GM21786 (cell line): ENCODE data around the gene TRAPPC10.

Source experiments
- ATAC-seq: cut with Tn5 transposase; IDR thresholded peaks from one replicate; pipeline ENCODE4 v1.9.1; 2021; ENCODE audit not compliant: unreplicated experiment

The TRAPPC10 gene

DNA sequence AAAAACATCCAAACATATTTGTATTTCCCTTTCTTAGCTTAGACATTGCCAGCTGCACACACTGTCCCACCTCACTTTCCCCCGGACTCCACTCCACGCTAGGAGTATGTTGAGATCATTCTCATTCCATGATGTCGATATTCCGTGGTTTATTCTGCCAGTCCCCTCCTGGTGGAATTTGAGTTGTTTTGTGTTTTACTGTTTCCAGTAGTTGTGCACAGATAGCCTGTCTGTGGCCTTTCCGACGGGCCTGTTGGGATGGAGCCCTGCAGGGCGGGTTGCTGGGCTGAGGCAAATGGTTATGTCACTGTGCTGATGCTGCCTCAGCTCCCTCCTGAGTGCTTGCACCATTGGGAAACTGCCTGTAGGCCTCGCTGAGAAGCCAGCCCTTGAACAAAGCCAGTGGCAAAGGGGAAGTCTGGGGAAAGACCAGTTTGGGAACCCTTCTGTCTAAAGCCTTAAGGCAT, 12.8 kb downstream of the TRAPPC10 start:
- no peak for ATAC-seq

DNA sequence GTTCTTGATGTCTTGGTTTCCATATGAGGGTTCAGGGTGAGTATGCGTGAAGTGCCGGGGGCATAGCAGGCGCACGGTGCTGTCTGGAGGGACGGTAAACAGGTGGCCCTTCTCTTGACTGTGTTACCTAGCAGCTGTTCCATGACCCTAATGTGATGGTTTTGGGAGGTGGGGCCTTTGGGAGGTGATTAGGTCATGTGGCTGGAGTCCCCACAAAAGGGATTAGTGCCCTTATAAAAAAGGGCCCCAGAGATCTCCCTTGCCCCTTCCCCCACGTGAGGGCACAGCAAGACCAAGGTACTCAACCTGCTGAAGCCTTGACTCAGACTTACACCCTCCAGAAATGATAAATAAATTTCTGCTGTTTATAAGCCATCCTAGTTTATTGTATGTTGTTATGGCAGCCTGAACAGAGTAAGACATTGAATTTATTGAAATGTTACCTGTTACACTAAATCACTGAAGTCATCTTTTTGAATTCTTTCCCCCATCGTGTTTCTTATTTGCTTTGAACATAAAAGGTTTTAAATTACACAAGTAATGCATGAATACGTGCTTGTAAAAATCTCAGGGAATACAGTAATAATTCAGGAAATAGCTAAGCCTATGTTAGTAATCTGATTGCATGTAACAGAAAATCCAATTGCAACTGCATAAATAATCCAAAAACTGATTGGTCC, 15.6 kb downstream of the TRAPPC10 start:
- ATAC-seq = no peak

DNA sequence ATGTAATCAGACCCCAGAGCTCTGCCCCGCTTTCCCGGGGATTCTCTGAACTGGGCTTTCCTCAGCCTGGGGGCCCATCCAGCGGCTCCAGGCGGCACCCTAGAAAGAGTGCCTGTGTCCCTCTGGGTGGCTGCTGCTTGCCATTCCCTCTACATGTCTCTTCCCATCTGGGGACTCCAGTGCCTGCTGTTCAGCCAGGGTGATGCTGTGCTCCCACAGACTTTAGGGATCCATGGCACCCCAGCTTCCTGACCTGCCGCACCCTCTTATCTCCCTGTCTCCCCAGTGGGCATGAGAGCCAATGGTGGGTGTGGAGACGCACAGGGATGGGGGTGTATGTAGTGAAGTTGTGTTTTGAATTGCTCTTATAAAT, 16.2 kb downstream of the TRAPPC10 start:
- no peak for ATAC-seq

DNA sequence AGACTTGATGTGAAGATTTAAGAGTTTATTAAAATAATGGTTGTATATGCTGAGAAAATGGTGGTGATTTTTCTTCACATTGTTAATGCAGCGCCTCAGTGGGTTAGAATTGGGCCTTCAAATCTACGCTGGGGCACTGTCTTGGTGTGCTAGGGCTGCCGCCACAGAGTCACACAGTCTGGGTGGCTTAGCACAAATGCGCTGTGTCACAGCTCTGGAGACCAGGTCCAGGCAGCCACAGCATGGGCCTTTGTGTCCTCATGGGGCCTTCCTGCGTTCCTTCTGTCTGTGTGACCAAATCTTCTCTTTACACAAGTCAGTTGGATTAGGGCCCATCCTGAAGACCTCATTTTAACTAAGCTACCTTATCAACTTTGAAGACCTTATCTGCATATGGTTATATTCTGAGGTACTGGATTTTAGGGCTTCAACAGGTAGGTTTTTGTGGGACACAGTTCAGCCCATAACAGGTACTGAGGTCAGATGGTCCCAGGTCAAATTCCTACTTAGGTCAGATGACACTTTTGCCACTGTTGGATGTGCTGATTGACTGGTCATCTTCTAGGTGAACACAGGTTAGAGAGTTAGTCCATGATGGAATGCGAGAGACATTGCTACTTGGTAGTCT, 17.5 kb downstream of the TRAPPC10 start:
- no peak for ATAC-seq

DNA sequence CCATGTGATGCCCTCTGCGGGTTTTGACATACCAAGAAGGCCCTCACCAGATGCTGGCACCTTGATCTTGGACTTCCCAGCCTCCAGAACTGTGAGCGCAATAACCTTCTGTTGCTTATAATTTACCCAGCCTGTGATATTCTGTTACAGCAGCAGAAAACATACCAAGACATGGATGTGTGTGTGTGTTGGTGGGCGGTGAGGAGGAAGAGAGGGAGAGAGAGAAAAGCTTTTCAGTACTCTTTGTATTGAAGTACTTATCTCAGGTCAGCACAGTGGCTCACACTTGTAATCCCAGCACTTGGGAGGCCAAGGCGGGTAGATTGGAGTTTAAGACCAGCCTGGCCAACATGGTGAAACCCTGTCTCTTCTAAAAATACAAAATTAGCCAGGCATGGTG, 23.1 kb downstream of the TRAPPC10 start:
- no peak for ATAC-seq

DNA sequence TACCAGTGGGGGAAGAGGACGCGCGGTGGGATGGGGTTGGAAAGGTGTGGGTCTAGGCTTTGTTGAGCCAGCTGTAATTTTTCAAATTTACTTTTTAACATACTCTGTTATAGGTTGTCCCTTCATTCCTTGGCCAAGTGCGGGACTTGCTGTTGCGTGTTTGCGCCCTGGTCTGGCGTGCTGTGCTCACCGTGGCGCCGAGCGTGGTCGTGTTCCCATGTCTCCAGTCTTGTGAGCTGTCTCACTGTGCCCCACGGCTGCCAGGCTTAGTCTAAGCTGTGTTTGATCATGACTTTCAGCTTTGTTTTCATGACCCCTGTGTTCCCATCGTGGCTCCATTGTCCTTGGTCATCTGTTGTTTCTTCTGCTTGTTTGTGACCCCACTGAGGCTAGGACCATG, 26.0 kb downstream of the TRAPPC10 start:
- ATAC-seq = no peak

DNA sequence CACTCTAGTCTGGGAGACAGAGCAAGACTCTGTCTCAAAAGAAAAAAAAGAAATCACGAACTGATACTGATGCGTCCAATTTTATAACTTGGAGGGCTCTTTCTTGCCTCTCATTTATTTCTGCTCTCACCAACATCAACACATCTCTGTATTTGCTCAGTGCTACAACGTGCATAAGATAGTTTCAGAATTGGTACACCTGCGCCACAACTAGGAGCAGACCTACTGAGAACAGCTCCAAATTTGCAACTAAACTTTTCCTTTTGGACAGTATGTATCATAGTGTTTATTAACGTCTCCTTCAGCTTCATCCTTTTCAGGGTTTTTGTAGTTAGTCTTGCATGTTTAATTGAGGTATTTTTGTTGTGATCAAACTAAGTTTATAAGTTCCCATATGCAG, 27.7 kb downstream of the TRAPPC10 start:
- no peak for ATAC-seq

DNA sequence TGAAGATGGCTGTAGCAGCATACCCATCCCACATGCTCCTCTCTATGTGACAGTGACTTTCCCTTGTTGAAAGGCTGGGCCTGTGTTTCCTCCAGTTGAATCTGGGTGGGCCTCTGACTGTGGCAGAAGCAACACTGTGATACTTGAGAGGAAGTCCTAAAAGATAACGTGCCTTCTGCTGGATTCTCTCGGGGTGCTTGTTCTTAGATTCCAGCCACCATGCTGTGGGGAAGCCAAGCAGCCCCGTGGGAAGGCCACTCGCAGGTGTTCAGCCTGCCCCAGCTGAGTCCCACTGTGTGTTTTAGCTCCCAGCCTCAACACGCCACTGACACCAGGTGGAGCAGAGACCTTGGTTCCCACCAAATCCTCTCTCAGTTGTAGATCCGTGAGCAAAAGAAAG, 31.5 kb downstream of the TRAPPC10 start:
- ATAC-seq = no peak

DNA sequence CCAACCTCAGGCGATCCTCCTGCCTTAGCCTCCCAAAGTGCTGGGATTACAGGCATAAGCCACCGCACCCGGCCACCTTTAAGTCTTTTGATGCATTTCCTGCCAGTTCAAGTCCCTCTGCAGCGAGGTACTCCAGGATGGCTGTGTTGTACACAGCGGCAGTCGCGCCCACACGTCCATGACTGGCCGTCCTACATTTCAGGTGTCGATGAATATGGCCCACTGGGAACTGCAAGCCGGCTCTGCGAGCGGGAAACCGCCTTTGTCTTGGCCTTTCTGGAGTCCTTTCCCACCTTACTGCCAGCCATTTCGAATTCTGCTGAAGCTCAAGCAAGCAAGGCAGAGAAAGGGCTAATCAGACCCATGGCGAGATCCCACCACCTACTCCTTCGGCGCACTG, 34.6 kb downstream of the TRAPPC10 start:
- ATAC-seq = no peak

DNA sequence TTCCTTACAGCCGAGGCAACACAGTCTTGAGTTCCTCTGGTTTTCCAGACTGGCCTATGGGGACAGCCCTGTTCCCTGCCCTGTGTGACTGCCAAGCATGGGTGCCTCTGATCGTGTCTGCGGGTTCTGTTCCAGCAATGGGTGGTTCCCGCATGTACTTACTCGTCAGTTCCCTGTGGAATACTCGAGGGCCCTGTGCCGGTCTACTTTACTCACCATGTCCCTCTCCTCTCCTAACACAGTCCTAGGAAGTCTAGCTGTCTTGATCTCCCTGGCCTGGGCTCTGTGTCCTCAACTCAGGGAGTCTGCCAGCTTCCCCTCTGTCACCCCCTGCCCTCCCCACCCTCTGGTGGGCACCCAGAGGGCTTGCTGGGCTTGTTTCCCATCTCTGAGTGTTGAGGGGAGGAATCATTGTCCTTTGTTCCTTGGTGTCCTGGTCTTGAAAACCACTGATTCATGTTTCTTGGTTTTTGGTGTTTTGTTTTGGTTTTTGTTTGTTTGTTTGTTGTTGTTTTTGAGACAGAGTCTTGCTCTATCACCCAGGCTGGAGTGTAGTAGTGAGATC, 36.0 kb downstream of the TRAPPC10 start:
- ATAC-seq = no peak

DNA sequence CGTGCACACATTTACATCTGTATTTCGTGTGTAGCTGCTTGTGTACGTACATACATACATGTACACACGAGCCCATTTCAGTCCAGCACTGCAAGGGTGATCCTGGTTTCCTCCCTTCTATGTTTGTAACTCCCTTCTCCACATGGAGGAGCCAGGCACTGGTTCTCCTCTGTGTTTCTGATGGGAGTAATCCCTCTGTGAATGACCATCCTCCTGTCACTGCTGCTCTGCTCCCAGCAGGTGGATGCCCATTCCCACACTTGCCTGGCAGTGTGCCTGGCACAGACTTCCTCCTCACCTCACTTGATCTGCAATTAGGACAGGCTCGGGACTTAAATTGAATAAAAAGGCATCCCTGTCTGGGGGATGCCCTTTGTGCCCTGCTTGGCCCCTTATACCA, 37.1 kb downstream of the TRAPPC10 start:
- no peak for ATAC-seq

DNA sequence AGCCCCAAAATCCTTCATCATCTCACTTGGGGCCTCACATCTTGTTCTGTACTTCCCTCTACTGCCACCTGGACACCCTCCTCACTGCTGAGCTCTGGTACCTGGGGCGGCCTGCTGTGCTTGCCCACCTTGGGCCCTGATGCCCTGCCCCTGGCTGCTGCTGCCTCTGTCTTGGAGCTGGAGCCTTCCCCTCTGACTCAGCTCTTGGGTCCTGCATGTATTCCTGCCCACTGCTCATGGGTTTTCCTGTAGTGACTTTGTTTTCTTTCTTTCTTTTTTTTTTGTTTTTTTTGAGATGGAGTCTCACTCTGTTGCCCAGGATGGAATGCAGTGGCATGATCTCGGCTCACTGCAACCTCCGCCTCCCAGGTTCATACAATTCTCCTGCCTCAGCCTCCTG, 37.5 kb downstream of the TRAPPC10 start:
- ATAC-seq = no peak

DNA sequence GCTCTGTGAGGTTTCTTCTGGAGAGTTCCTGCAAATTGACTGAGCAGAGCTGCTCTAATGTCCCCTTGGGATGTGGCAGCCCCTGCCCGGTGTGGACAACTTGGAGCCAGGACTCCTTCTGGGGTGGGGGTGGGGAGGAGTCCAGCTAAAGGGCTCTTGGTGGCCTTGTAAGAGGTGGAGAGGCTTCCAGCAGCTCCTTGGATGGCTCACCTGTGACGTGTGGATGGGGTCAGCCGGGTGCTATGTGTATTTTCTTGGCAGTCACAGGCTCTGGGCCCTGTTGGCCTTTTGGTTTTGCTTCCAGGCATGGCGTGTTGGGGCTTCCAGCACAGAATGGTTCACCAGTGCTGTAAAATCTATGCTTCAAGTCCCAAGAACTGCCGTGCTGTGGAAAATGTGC, 38.2 kb downstream of the TRAPPC10 start:
- ATAC-seq = no peak

DNA sequence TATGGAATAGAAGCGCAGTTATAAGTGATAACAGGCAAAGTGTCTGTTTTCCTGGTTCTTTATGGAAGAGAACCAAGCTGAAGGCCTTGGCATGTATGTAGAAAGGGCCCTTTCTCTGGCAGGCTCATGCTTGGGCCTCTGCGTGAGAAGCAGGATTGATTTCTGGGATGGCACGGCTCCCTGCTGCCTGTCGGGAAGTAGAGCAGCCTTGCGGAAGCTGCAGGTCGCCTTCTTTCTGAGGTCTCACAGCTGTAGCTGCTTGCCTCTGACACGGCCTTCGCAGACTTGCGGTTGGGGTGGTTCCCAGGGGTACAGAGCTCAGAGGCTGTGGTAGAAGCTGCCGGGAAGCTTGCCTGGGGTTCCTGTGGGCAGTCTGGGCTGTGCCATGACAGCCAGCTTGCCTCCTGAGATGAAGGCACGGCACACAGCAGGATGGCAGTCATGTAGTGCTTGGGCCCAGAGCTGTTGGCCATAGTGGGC, 39.4 kb downstream of the TRAPPC10 start:
- no peak for ATAC-seq

DNA sequence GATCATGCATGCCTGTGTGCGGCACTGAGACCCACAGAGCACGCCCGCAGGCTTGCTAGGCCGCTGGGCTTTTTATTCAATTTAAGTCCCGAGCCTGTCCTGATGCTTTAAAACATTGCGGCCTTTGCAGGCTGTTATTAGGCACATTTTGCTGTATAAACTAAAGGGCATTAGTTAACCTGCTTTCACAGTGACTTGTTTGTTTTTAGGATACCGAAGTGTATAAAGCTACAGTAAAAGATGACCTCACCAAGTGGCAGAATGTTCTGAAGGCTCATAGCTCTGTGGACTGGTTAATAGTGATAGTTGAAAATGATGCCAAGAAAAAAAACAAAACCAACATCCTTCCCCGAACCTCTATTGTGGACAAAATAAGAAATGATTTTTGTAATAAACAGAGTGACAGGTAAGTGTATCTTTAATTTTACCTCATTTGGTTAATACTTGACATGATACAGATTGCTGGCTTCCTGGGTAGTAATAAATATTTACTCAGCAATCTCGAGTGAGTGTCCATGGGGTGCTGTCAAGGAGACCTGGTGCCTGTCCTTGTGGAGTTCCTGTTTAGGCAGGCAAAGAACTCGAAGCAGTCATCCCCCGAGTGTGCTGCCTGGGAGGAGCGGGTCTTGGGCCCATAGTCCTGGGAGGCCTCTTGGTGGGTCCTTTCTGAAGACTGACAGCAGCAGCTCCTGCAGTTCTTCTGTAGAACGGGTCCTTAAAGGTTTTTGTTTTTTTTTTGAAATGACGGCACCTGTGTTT, 40.1 kb downstream of the TRAPPC10 start:
- no peak for ATAC-seq

DNA sequence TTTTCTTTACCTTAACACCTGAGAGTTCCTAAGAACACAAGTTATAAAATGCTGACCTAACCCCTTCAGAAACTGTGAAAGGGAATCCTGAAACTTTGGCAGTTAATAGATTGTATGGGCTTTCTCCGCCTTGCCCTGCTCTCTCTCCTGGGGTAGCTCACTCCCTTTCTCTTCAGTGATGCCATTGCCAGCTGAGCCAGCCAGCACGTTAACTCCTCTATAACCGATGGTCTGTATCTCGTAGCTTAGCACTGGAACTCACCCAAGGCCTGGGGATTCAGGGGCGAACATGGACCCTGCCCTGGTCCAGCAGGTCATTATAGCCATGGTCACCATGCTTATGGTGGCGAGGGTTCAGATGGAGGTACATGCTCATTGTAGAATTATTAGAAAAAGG, 40.7 kb downstream of the TRAPPC10 start:
- no peak for ATAC-seq

DNA sequence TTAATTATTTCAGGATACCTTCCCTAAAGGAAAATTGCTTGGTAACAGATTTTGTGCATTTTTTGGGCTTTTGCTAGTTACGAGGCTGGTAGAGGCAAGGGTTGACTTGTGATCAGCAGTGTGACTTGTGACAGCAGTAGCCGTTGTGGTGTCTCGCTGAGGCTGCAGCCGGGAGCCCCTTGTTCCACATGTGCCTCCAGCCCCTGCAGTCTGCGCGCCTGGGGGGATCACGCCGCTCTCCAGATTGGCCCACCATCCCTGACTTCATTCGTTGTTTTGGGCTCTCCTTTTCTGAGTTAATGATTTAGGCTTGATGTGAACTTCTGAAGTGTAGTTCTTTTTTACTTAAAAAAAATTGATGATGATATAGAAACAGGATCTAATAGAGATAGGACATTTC, 41.5 kb downstream of the TRAPPC10 start:
- ATAC-seq = no peak

DNA sequence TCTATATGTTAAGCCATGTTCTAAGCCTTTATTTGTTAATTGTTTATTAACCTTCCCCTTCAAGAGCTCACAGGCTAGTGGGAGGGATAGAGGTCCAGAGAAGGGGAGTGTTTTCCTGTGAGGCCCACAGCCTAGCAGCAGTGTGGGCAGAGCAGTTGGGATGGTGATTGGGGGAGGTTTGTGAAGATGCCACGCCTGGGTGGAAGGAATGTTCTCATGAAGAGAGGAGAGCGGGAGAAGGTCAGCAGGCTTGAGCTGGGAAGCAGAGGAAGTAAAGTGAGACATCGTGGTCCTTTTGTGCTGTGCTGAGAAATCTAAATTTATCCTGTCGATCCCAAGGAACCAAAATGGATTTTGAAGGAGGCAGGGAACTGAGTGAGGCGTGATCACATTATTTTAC, 42.6 kb downstream of the TRAPPC10 start:
- no peak for ATAC-seq

DNA sequence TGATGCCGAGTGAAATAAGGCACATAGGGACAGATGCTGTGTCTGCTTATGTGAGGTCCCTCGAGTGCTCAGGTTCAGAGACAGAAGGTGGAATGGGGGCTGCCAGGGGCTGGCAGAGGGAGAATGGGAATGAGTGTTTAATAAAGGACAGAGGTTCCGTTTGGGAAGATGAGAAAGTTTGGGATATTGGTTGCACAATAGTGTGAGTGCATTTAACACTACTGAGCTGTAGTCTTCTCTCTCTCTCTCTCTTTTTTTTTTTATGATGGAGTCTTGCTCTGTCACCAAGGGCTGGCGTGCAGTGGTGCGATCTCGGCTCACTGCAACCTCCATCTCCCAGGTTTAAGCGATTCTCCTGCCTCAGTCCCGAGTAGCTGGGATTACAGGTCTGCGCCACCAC, 44.9 kb downstream of the TRAPPC10 start:
- ATAC-seq = no peak

DNA sequence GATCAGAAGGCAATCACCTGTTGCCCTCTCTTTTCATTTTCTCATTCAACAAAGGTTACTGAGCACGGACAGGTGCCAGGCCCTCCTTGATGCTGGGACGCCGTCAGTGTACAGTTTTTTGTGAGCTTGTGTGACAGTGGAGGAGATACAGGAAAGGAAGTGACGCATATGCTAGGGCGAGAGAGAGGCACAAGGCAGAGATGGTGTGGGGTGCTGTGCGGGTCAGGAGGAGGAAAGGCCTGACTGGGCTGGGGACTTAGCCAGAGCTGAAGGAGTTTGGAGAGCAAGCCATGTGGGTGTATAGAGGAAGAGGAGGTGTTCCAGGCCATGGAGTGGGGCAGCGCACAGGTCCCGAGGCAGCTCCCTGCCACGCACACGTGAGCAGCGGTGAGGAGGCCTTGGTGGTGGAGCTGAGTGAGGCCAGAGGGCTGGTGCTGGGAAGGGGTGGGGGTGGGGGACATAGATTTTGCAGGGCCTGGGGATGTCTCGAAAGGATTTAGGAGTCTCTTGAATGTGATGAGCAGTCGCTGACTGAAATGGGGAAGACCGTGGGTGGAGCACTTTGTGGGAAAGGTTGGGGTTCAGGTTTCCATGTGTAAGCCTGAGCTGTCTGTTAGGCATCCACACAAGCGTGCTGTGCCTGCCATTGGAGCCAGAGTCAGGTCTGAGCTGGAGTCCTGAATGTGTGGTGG, 46.0 kb downstream of the TRAPPC10 start:
- no peak for ATAC-seq

DNA sequence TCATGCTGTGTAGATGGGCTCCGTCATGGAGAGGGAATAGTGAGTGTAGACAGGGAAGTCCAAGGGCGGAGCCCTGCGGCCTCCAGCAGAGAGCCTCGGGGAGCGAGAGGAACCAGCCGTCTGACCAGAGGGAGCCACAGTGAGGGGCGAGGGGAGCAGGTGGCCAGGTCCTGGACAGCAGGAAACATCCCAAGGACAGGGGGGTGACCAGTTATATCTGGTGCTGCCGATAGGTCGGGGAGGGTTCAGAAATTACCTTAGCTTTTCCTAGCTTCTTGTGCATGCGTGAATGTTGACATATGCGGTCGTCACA, 46.5 kb downstream of the TRAPPC10 start:
- ATAC-seq = no peak
